Mucosa of descending colon (tissue), 3 donors: ENCODE measurements around the gene EID3. TPM values are rescaled to one million over a fixed set of nuclear protein-coding genes. Genes with fewer than 3 reads are reported as not detected.

Experiments used
- ATAC-seq: fragments of 200-7000 bp; cut with Tn5 transposase; one replicate; pipeline ENCODE4 v1.9.1; 2020; ENCODE audit warnings: mild to moderate bottlenecking, moderate library complexity
- DNase-seq, 3 donors: peaks; one replicate each; pipeline ENCODE4 v3.0.0-alpha.2; 2020
- H3K36me3 ChIP-seq: fragments of 200-600 bp; one replicate; pipeline ENCODE4 v1.8.0; 2021; ENCODE audit warnings: low read depth, mild to moderate bottlenecking
- H3K4me1 ChIP-seq: fragments of 200-600 bp; one replicate; pipeline ENCODE4 v1.8.0; 2021; ENCODE audit warnings: low read depth, mild to moderate bottlenecking
- H3K4me3 ChIP-seq: fragments of 200-600 bp; one replicate; pipeline ENCODE4 v1.8.0; 2021; ENCODE audit warnings: mild to moderate bottlenecking
- H3K9me3 ChIP-seq: fragments of 200-600 bp; one replicate; pipeline ENCODE4 v1.8.0; 2021; ENCODE audit warnings: mild to moderate bottlenecking
- CTCF ChIP-seq: fragments of 200-600 bp; IDR thresholded peaks from one replicate; pipeline ENCODE4 v1.8.0; 2022; ENCODE audit warnings: antibody characterized with exemption, mild to moderate bottlenecking
- intact Hi-C, 2 donors: fragments of 100-400 bp; cut with DNase I in 1 of 2; cut with micrococcal nuclease in 1 of 2; formaldehyde crosslinking; loops; one replicate each; pipeline versions ENCODE4 v1.11.0 to v1.11.1; 2022; cut with DNase I, micrococcal nuclease
- total RNA-seq, 3 donors: library from RNA; stranded (reverse); fragmentation: NEBNext Ultra II Directional in 2 of 3; extraction: Animal tissue kit (Norgen Biotek cat#: 25700) in 2 of 3; gene quantifications; one replicate each; pipeline versions ENCODE4 v1.2.1 to v1.2.4, GENCODE V29; 2021 to 2023
- donor health status: DM: no; HTN: no; CAD: no; lungs with moderate emphysema.
- donor health status: DM: no; HTN: no; CAD: no.
- donor health status: DM: no; HTN: yes; CAD: no.

The EID3 gene
- total RNA-seq, 3 donors from 2014 or later, result 2.4 to 6.4 (median 3.9) TPM

- Histone ChIP-seq H3K9me3 (no peaks in the 10 kb centered on the region), H3K4me3 (no peak overlapping the region), H3K36me3 (no peaks in the 10 kb centered on the region), H3K4me1 (peaks cover 9% of the 10 kb centered on the region)
- ATAC-seq (peak; percentile 52), DNase-seq (no peak)
- no peak for TF ChIP-seq CTCF
- intact Hi-C loops, result no loop called here
Observed at GRCh38 chr12:104296718-104297117, 6.8 kb upstream of the EID3 start.

GRCh38 chr12:104297477-104298113 lies 5.9 kb upstream of the EID3 start:
- intact Hi-C loops, result no loop called here
- peak; percentile 20 for ATAC-seq
- no peaks in the 10 kb centered on the region for H3K9me3 ChIP-seq
- H3K4me1 ChIP-seq, result peaks cover 9% of the 10 kb centered on the region
- H3K4me3 ChIP-seq, result no peak overlapping the region
- no peaks in the 10 kb centered on the region for H3K36me3 ChIP-seq
- no peak for TF ChIP-seq CTCF
- DNase-seq, result no peak

GRCh38 chr12:104299842-104300481 lies 3.6 kb upstream of the EID3 start:
- H3K4me3 ChIP-seq, result no peak overlapping the region
- no peaks in the 10 kb centered on the region for H3K9me3 ChIP-seq
- intact Hi-C loops, result no loop called here
- no peak for DNase-seq
- H3K4me1 ChIP-seq, result peaks cover 18% of the 10 kb centered on the region
- H3K36me3 ChIP-seq, result no peaks in the 10 kb centered on the region
- TF ChIP-seq CTCF, result no peak
- no peak for ATAC-seq

- Histone ChIP-seq H3K36me3 (no peaks in the 10 kb centered on the region), H3K4me1 (peaks cover 15% of the 10 kb centered on the region), H3K4me3 (no peak overlapping the region), H3K9me3 (no peaks in the 10 kb centered on the region)
- intact Hi-C loops, result no loop called here
- DNase-seq (no peak), ATAC-seq (no peak)
- TF ChIP-seq CTCF, result no peak
Observed at GRCh38 chr12:104304261-104305009, 896 bp downstream of the EID3 start.

- Histone ChIP-seq H3K36me3 (no peaks in the 10 kb centered on the region), H3K4me1 (peaks cover 13% of the 10 kb centered on the region), H3K4me3 (no peak overlapping the region), H3K9me3 (no peaks in the 10 kb centered on the region)
- intact Hi-C loops, result no loop called here
- no peak for TF ChIP-seq CTCF
- no peak for ATAC-seq
- DNase-seq, result no peak
Observed at GRCh38 chr12:104305349-104305748, 1.8 kb downstream of the EID3 start.
